ENCODE data around the gene ACSS1.

DNA sequence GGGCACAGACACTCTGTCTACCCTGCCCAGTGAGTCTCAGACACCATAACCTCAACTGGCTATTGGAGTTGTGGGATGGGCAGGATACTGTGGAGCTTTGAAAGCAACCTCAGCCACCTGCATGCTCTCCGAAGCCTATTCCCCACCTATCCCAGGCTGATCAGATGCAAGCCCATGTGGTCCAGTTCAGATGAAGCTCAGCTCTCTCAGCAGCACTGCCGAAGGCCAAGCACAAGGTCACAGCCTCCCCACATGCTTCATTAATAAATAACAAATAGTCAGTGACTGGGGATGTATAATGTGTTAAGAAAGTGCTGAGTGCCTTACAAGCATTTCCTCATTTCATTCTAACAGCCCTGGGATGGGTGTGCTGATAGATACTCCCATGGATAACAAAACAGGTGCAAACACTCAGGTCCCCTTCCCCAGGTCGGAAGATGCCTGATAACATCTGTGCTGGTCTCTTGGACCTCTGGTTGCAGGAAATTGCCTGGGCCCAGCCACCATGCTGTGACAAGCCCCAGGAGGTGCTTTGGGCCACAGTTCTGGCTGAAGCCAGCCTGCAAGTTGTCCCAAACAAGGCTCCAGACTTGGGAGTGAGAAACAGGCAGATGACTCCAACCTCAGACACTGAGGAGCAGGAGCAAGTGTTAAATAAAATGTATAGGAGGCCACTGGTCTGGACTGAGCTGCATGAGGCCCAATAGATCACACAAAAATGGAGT is 3.7 kb downstream of the ACSS1 start:
- TF ChIP-seq, protein P1, sequence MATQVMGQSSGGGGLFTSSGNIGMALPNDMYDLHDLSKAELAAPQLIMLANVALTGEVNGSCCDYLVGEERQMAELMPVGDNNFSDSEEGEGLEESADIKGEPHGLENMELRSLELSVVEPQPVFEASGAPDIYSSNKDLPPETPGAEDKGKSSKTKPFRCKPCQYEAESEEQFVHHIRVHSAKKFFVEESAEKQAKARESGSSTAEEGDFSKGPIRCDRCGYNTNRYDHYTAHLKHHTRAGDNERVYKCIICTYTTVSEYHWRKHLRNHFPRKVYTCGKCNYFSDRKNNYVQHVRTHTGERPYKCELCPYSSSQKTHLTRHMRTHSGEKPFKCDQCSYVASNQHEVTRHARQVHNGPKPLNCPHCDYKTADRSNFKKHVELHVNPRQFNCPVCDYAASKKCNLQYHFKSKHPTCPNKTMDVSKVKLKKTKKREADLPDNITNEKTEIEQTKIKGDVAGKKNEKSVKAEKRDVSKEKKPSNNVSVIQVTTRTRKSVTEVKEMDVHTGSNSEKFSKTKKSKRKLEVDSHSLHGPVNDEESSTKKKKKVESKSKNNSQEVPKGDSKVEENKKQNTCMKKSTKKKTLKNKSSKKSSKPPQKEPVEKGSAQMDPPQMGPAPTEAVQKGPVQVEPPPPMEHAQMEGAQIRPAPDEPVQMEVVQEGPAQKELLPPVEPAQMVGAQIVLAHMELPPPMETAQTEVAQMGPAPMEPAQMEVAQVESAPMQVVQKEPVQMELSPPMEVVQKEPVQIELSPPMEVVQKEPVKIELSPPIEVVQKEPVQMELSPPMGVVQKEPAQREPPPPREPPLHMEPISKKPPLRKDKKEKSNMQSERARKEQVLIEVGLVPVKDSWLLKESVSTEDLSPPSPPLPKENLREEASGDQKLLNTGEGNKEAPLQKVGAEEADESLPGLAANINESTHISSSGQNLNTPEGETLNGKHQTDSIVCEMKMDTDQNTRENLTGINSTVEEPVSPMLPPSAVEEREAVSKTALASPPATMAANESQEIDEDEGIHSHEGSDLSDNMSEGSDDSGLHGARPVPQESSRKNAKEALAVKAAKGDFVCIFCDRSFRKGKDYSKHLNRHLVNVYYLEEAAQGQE (IDR thresholded peaks at IDR 0.05; ENCODE audit: insufficient read depth in 1 of 2, low read depth in 2 of 2, low read length in 2 of 2), result no peak
- no peak for TF ChIP-seq POLR2AphosphoS5 (IDR thresholded peaks at IDR 0.05; ENCODE audit: low read depth, low read length)
- no peak for TF ChIP-seq TAF1 (IDR thresholded peaks at IDR 0.05; ENCODE audit: borderline replicate concordance, insufficient read depth, low read length)
- no peak for TF ChIP-seq SIN3A (IDR thresholded peaks at IDR 0.05; ENCODE audit: borderline replicate concordance, insufficient read depth, low read length)

Data from PFSK-1 (cell line).